Activated CD4-positive, CD25-positive, alpha-beta regulatory T cell treated with anti-CD3 and anti-CD28 coated beads, Interleukin-2, amount 50 U/mL, for 16 hours (primary cell): ENCODE data around the gene ADCY2.

Source experiments
- DNase-seq: peaks from one replicate; pipeline ENCODE4 v3.0.0-alpha.2; 2020; ENCODE audit warnings: low read depth, low spot score

Gene ADCY2

DNA sequence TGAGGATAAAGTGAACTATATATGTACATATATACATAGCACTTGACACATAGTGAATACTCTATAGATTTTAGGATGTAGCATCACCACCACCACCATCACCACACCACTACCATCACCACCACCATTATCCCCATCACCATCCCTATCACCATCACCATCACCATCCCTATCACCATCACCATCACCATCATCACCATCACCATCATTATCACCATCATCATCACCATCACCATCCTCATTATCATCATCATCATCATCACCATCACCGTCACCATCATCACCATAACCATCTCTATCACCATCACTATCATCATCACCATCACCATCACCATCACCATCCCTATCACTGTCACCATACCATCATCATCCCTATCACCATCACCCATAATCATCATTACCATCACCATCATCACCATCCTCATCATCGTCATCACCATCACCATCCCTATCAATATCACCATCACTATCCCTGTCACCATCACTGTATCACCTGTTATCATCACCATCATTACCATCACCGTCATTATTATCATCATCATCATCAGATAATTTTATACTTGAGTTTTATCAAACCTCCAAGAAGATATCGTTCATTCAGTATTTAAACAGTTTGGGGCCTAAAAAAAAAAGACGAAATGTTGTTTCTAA, 345.6 kb downstream of the ADCY2 start:
- DNase-seq, result no peak

GRCh38 chr5:7742241-7742656, 346.3 kb downstream of the ADCY2 start:
- no peak for DNase-seq

- DNase-seq, result no peak
Observed at GRCh38 chr5:7745882-7746610, 350.1 kb downstream of the ADCY2 start.

DNA sequence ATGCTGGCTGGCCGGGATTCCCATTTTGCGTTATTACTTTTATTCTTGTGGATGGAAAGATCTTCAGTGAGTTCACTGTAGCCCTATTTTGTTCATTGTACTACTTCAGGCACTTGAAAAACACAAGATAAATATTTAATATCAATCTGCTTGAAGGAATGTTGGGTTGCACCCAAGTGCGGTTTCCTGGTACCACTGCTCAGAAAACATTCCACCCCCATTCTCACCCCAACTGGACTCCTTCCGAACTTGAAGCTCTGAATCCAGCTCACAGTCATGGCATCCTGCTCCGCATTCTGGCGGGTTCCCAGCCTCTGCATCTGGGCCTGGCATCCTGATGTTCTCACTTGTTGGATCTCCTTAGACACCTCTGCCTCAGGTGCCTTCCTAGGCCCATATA, 351.8 kb downstream of the ADCY2 start:
- DNase-seq, result no peak

DNA sequence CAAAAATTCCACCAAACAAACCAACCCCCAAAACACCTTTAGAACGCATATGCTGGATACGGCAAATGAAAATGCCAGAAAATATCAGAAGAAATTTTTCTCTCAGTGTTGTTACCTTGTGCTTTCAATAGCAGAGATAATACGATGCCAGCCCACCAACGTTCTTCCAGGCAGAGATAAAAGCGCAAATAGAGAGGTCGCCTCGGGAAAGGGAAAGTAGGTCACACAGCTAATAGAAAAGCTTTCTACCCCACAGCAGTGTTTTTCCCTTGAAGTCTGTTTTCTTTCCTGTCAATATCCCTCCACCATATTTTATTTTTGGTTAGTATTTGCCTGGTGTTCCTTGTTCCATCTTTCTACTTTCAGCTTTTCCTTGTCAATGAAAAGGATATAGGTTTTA, 353.7 kb downstream of the ADCY2 start:
- no peak for DNase-seq

DNA sequence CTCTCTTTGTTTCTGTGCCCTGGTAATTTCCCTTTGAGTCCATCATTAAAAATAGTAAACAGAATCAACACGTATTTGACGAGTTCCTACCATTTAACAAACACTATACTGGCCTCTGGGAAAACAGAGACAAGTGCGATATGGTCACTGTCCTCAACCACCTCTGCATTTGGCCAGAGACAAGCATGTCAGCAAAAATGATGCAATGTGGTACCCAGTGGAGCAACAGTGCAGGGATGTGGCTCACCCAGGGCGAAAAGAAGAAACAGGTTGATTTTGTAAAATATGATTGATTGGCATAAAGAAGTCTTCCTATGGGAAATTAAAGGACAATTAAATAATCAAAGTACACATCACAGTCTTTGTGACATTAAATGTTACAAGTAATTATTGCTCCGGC, 355.9 kb downstream of the ADCY2 start:
- no peak for DNase-seq

DNA sequence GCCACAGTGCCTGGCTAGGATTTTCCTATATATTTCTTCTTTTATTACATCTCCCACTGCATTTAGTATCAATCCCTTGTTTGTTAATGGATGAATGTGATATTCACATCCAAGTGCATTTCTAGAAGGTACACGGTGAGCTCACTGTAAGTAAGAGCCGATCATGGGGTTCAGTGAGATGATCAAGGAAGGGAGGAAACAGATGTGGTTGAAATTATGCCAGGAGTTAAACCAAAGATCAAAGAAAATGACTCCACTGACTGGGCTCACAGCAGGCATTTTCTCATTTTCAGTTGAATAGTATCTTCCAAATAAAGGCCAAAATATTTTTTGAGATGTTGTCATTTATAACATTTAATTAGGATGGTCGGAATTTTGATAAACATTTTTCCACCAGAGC, 357.2 kb downstream of the ADCY2 start:
- DNase-seq, result no peak

DNA sequence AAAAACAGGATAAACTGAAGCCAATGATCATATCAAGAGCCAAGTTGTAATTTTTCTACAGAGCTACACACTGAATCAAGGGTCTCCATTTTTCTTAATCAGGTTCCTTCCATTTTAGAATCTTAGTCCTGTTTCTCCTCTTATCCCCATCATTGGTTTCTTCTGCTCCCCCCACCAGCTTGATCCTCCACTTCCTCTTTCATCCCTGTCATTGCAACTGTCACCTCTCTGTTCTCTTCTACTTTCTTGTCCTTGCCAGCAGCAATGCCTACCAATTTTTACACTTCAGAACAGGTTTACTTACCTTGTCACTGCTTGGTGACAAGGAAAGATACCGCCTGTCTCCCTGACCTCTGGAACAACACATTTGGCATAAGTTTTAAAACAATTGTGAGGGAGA, 357.7 kb downstream of the ADCY2 start:
- DNase-seq, result no peak

DNA sequence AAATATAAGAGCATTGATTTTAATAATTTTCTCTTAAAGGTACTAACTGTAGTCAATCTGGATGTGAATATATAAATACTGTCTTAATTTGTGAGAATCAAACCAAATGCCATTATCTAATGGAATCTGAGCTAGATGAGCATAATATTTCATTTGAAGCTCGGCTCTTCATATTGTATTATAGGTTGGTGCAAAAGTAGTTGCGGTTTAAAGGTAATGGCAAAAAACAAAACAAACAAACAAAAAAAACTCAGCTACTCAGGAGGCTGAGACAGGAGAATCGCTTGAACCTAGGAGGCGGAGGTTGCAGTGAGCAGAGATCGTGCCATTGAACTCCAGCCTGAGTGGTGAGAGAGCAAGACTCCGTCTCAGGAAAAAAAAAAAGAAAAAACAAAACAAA, 358.6 kb downstream of the ADCY2 start:
- no peak for DNase-seq

DNA sequence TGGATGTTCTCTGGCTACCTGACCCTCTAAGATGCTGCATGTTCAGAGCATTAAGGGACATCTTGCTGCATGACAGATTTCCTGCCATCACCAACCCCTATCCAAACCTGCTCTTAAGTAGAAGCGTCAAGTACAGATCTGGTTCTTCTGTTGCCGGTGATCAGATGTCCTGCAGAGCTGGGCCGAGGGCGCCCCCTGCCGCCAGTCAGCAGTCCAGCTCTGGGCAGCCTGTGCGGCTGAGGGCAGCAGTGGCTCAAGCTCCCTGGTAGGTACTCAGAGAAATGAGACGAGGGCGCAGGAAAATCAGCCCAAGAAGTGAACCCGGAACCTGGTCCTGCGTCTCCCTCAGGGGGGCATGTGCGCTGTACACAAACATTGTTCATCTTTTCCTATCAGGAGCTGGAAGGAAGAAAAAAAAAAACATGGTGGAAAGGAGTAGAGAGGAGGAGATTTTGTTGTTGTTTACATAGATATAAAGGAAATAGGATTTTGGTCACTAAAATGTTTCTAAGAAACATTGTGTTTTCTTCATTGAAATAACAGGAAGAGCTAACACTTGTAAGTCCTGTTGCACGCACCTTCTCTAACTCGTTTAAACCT, 359.2 kb downstream of the ADCY2 start:
- no peak for DNase-seq

GRCh38 chr5:7755958-7756357, 360.0 kb downstream of the ADCY2 start:
- DNase-seq, result no peak

- DNase-seq, result no peak
Observed at GRCh38 chr5:7756453-7756852, 360.5 kb downstream of the ADCY2 start.

- DNase-seq, result no peak
Observed at GRCh38 chr5:7759257-7759871, 363.4 kb downstream of the ADCY2 start.

DNA sequence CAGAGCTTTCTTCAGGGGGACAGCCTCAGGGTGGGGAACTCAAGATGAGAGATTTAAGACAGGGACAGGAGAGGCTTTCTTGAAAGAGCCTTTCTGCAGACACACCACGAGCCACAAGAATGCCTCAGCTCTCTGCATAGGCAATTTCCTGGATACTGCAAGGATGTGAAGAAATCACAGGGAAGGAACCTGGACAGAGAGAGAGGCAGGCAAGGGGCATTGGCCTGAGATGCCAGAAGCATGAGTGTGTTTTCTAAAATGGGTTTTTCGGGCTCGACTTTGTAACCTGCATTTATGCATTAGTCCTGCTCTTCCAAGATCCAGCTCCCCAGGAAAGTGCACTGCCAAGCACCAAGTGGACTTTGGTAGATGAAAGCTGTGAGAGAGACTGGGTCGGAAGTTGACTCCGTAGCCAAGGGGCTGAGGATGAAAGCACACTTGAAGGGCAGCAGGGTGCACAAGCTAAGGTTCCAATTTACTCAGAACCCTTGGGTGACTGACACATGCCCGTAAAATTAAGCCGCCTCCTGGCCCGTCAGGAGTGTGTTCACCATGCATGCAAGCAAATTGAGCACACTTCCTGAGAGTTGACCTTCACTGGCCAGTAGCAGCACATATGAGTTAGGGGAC, 364.1 kb downstream of the ADCY2 start:
- DNase-seq, result no peak

GRCh38 chr5:7762267-7762666, 366.3 kb downstream of the ADCY2 start:
- DNase-seq, result no peak

- no peak for DNase-seq
Observed at GRCh38 chr5:7763621-7764072, 367.7 kb downstream of the ADCY2 start.

- DNase-seq, result no peak
Observed at GRCh38 chr5:7764452-7764851, 368.5 kb downstream of the ADCY2 start.

DNA sequence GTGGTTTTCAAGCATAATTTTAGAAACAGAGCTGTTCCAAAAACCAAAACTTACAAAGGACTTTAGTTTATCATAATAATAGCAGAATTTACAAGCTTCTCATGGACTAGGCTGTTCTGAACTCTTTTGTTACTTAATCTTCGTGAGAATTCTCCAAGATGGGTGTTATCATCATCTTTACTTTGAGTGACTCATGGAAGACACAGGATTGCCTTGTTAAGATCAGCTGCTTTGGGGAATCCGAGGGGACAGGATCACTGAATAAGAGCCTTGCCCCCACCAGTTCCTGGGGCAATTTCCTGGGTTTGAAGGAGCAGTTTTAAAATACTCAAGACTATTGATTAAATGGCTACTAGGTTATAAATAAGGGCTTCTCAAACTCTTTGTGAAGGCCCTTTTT, 374.5 kb downstream of the ADCY2 start:
- no peak for DNase-seq

- no peak for DNase-seq
Observed at GRCh38 chr5:7772141-7772540, 376.2 kb downstream of the ADCY2 start.

DNA sequence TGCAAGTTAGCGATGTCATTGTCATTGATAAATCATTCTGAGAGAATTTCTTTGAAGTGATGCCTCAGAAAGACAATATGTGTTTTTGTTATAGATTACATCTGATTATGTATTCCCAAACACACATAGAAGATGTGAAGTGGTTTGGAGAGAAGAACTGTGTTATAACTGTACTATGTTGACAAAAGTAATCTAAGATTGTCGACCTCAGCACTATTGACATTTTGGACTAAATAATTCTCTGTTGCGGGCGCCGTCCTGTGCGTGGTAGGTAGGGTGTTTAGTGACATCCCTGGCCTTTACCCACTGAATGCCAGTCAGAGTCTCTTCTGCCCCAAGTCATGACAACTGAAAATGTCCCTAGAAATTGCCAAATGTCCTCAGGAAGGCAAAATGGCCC, 377.2 kb downstream of the ADCY2 start:
- DNase-seq, result no peak

DNA sequence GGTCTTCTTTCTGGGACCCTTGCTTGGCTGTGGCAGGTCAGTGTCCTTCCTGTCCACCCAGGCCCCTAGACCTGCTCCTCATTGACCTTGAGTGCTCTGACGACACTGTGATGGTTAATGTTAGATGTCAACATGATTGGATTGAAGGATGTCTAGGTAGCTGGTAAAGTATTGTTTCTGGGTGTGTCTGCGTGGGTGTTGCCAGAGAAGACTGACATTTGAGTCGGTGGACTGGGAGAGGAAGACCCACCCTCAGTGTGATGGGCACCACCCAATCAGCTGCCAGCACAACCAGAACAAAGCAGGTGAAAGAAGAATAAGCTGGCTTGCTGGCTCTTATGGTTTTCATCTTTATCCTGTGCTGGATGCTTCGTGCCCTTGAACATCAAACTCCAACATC, 380.5 kb downstream of the ADCY2 start:
- no peak for DNase-seq
